Progenitor cell of endocrine pancreas (in vitro differentiated cells): Measurements from ENCODE around the gene ANAPC1. TPM values are rescaled to one million over a fixed set of nuclear protein-coding genes. Genes with fewer than 3 reads are reported as not detected.

ENCODE experiments used
- DNase-seq: peaks from one replicate; pipeline ENCODE4 v3.0.0; 2021; ENCODE audit warnings: low spot score; ENCODE audit not compliant: unreplicated experiment
- H3K27ac Mint-ChIP-seq: 2 replicates; pipeline ENCODE4 v1.8.0; 2021; ENCODE audit warnings: mild to moderate bottlenecking, moderate library complexity, mixed read lengths
- H3K27me3 Mint-ChIP-seq: 2 replicates; pipeline ENCODE4 v1.8.0; 2021; ENCODE audit warnings: mixed read lengths
- H3K36me3 Mint-ChIP-seq: 2 replicates; pipeline ENCODE4 v1.8.0; 2022; ENCODE audit warnings: mixed read lengths; ENCODE audit not compliant: insufficient read depth
- H3K4me1 Mint-ChIP-seq: 2 replicates; pipeline ENCODE4 v1.8.0; 2021; ENCODE audit warnings: low read depth, mixed read lengths
- H3K4me3 Mint-ChIP-seq: 2 replicates; pipeline ENCODE4 v1.8.0; 2021; ENCODE audit warnings: low read depth, mild to moderate bottlenecking, moderate library complexity, mixed read lengths
- H3K9me3 Mint-ChIP-seq: 2 replicates; pipeline ENCODE4 v1.8.0; 2021; ENCODE audit warnings: low read depth, mixed read lengths
- total RNA-seq: library from RNA; stranded (reverse); gene quantifications from 2 replicates; pipeline ENCODE4 v1.2.1, GENCODE V29; 2021
- TF ChIP-seq, protein P1 (sequence below): fragments of 200-600 bp; sonication (generic); IDR thresholded peaks from one replicate; pipeline ENCODE4 v1.5.0; 2021; ENCODE audit warnings: antibody characterized with exemption, mild to moderate bottlenecking; ENCODE audit not compliant: unreplicated experiment

The ANAPC1 gene
- total RNA-seq, 1 donor from 2014 or later = 54.9 TPM

DNA sequence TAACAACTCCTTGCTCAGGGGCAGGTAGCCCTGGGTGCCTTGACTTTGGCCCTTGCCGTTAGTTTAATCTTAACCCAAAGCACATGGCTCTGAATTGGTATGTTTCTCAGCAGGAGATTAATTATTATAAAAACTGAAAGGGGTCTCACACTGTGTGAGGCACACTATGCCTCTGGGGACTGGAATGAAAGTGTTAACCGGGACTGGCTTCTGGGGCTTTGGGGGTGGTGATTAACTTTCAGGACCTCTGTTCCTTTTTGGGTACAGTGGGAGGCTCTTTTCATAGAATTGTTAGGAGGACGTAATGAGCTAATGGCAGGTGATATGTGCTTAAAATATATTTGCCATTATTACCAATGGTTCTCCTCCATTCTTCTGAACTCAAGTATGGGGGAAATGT lies 19.5 kb upstream of the ANAPC1 start:
- H3K36me3 Mint-ChIP-seq = no peaks in the 10 kb centered on the region
- H3K4me1 Mint-ChIP-seq = peaks cover 44% of the 10 kb centered on the region
- TF ChIP-seq, protein P1, sequence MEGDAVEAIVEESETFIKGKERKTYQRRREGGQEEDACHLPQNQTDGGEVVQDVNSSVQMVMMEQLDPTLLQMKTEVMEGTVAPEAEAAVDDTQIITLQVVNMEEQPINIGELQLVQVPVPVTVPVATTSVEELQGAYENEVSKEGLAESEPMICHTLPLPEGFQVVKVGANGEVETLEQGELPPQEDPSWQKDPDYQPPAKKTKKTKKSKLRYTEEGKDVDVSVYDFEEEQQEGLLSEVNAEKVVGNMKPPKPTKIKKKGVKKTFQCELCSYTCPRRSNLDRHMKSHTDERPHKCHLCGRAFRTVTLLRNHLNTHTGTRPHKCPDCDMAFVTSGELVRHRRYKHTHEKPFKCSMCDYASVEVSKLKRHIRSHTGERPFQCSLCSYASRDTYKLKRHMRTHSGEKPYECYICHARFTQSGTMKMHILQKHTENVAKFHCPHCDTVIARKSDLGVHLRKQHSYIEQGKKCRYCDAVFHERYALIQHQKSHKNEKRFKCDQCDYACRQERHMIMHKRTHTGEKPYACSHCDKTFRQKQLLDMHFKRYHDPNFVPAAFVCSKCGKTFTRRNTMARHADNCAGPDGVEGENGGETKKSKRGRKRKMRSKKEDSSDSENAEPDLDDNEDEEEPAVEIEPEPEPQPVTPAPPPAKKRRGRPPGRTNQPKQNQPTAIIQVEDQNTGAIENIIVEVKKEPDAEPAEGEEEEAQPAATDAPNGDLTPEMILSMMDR = no peak
- DNase-seq = no peak
- no peaks in the 10 kb centered on the region for H3K27me3 Mint-ChIP-seq
- no peaks in the 10 kb centered on the region for H3K9me3 Mint-ChIP-seq
- H3K4me3 Mint-ChIP-seq = peak overlapping the region; percentile 16
- peak overlapping the region; percentile 90 for H3K27ac Mint-ChIP-seq

DNA sequence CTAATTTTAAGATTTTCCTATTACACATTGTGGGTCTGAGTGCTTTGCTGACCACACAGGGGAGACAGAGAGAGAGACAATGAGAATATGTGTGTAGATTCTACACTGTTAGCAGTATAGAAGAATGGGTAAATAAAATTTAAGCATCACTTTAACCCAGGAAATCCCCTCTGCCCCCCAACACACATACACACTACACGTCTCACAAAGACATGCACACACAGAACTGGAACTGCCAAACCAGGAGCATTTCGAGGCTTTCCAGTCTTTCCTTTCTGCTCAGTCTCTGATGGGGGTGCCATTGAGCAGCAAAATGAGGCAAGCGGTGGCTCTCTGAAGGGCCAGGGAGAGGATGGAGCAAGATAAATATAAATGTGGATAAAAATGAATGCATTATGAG lies 16.9 kb upstream of the ANAPC1 start:
- peak overlapping the region; percentile 21 for H3K27ac Mint-ChIP-seq
- no peak for DNase-seq
- H3K36me3 Mint-ChIP-seq = no peaks in the 10 kb centered on the region
- no peaks in the 10 kb centered on the region for H3K27me3 Mint-ChIP-seq
- no peaks in the 10 kb centered on the region for H3K9me3 Mint-ChIP-seq
- peak overlapping the region; percentile 53 for H3K4me3 Mint-ChIP-seq
- H3K4me1 Mint-ChIP-seq = peaks cover 27% of the 10 kb centered on the region
- TF ChIP-seq, protein P1 = peak; percentile 32

DNA sequence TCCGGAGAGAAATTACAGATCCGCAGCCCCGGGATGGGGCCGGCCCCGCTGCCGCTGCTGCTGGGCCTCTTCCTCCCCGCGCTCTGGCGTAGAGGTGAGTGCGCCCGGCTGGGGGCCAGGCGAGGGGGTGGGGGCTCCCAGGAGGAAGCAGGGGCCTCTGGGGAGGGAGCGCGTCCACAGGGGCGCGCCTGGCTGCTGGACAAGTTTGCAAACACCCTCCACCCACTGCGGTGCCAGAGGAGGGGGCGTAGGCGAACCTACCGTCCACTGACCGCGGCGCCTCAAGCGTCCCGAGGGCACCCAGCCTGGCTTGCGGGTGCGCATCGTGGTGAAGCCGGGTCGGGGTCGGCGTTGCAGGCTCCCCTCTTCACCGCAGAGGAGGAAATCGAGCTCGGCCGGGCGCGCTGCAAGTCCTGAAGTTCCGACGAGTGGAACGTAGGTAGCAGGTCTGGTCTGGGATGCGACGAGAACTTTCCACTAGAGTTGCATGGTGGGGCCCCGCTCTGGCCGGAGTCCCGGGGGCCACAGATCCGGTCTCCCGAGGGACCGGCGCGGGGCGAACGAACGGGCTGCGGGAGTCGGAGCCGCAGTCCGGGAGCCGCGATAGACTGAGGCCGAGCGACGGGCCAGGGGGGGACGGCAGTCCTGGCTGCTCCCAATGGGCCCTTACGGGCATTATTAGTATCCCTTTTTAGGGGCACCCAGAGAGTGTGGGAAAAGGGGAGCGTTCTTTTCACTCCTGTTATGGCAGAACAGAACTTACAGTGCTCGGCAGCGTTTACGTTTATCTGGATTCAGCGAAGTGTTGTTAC lies 14.9 kb upstream of the ANAPC1 start:
- H3K36me3 Mint-ChIP-seq = no peaks in the 10 kb centered on the region
- H3K27me3 Mint-ChIP-seq = no peaks in the 10 kb centered on the region
- peak overlapping the region; percentile 84 for H3K4me3 Mint-ChIP-seq
- no peaks in the 10 kb centered on the region for H3K9me3 Mint-ChIP-seq
- peak overlapping the region; percentile 90 for H3K27ac Mint-ChIP-seq
- H3K4me1 Mint-ChIP-seq = peaks cover 22% of the 10 kb centered on the region
- TF ChIP-seq, protein P1 = no peak
- no peak for DNase-seq

DNA sequence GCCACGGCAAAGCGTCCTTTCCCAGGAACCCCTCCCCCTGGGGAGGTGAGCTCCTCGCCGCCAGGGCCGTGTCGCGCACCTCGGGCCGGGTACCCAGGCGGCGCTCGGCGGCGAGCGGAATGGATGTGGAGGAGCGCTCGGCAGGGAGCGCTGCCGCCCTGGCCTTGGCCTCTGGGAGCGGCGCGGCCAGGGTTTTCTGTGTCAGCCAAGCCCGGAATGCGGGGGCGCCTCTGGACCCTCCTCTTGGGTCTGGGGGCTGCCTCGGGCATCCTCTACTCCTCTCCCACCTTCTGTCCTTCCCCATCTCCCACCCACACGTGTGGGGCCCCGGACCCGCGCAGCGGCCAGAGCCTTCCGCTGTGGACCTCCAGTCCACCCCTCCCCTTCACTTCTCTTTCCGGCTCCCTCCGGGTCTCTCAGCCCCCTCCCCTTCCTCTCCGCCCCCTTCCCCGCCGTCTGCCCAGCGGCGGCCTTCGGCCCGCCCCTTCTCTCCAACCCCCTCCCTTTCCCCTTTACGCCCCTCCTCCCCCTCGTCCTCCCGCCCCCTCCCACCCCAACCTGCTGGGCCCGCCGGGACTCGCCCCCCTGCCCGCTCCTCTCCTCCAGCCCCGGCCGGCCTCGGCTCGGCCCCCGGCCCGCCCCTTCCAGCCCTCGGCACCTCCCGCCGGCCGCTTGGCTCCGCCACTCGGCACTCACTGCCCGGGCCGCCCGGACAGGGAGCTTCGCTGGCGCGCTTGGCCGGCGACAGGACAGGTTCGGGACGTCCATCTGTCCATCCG lies 14.1 kb upstream of the ANAPC1 start, which contains the start of gene MERTK:
Gene MERTK, plus strand, starts transcription at position 684 of the 779 bp plus-strand sequence. CDS start 129 bp downstream, outside the sequence.
- Mint-ChIP-seq H3K36me3 (no peaks in the 10 kb centered on the region), H3K9me3 (no peaks in the 10 kb centered on the region), H3K27me3 (no peaks in the 10 kb centered on the region), H3K27ac (peak within 1 kb of the TSS; percentile 98), H3K4me1 (peaks cover 20% of the 10 kb centered on the region), H3K4me3 (peak within 1 kb of the TSS; percentile 88)
- DNase-seq = peak; percentile 86
- TF ChIP-seq, protein P1 = peak; percentile 59

DNA sequence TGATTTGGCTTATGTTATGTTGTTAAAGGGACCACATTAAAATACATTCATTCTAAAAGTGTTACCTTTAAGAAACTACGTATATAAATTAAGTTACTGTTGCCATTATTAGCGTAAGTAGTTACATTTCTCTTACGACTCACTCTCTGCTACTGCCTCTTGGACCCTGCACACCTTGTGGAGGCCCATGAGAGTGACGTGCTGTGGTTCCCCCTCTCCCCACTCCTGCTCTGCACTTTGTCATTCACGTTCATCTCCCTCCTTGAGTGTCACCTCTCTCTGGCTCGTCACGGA lies 13.6 kb upstream of the ANAPC1 start:
- peak overlapping the region; percentile 88 for H3K4me3 Mint-ChIP-seq
- no peaks in the 10 kb centered on the region for H3K36me3 Mint-ChIP-seq
- no peaks in the 10 kb centered on the region for H3K9me3 Mint-ChIP-seq
- TF ChIP-seq, protein P1 = no peak
- no peak for DNase-seq
- H3K4me1 Mint-ChIP-seq = peaks cover 15% of the 10 kb centered on the region
- no peaks in the 10 kb centered on the region for H3K27me3 Mint-ChIP-seq
- peak overlapping the region; percentile 98 for H3K27ac Mint-ChIP-seq
